Dendritic cell treated with granulocyte-macrophage colony-stimulating factor and Interleukin-4, amounts not matched to agents 40 ng/mL and 50 ng/mL, for 4 days (primary cell): ENCODE data around the gene NKAPL.
A peak's percentile ranks its signal among the peaks of the same experiment; 100 is the strongest.

Source experiments
- H3K27ac Mint-ChIP-seq: one replicate; pipeline ENCODE4 v1.8.0; 2022; ENCODE audit warnings: mild to moderate bottlenecking, mixed read lengths
- H3K27me3 Mint-ChIP-seq: one replicate; pipeline ENCODE4 v1.8.0; 2022; ENCODE audit warnings: mild to moderate bottlenecking, mixed read lengths
- H3K36me3 Mint-ChIP-seq: one replicate; pipeline ENCODE4 v1.8.0; 2022; ENCODE audit warnings: low read depth, mixed read lengths
- H3K4me1 Mint-ChIP-seq: one replicate; pipeline ENCODE4 v1.8.0; 2022; ENCODE audit warnings: low read depth, mixed read lengths
- H3K4me3 Mint-ChIP-seq: one replicate; pipeline ENCODE4 v1.8.0; 2022; ENCODE audit warnings: mild to moderate bottlenecking, moderate library complexity, mixed read lengths
- H3K9me3 Mint-ChIP-seq: one replicate; pipeline ENCODE4 v1.8.0; 2022; ENCODE audit warnings: mixed read lengths
- intact Hi-C: fragments of 100-400 bp; cut with micrococcal nuclease; formaldehyde crosslinking; loops from one replicate; pipeline ENCODE4 v1.15.0; 2022

The NKAPL gene

DNA sequence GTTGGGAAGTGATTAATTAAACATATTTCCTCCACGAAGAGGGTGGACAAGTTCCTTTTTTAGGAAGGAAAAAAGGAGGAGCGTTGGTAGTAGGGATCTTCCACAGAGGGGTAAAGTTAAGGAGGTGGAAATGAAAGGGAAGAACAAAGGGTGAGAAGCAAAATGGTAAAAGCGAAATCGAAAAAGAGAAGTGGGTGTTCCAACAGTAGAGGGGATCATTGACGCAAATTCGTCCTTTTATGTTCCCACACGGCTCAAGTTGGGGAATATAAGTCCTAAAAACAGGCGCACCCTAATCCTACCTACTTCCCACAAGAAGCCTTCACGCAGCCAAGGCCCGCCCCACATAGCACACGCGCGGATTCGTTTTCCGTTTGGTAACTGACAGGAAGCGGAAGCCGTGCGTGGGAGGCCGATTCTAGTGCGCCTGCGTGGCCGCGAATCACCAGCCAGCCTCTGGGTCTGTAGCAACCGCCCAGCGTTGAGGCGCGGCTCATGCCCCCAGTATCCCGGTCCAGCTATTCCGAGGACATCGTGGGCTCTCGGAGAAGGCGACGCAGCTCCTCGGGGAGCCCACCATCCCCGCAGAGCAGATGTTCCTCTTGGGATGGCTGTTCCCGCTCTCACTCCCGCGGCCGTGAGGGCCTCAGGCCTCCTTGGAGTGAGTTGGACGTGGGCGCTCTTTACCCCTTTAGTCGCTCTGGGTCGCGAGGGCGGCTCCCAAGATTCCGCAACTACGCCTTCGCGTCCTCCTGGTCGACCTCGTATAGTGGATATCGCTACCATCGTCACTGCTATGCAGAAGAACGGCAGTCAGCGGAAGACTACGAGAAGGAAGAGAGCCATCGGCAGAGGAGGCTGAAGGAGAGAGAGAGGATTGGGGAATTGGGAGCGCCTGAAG is at the start of gene NKAPL:
Gene NKAPL (plus strand): TSS at position 421 of the 901 bp plus-strand sequence. CDS start 75 bp downstream, at position 496.
- peak within 1 kb of the TSS; percentile 88 for H3K27ac Mint-ChIP-seq
- peak within 1 kb of the TSS; percentile 59 for H3K4me3 Mint-ChIP-seq
- peaks cover 30% of the 10 kb centered on the region for H3K9me3 Mint-ChIP-seq
- H3K4me1 Mint-ChIP-seq = peaks cover 6% of the 10 kb centered on the region
- peaks cover 13% of the 10 kb centered on the region for H3K36me3 Mint-ChIP-seq
- H3K27me3 Mint-ChIP-seq = peaks cover 11% of the 10 kb centered on the region
- intact Hi-C loops = no loop called here

DNA sequence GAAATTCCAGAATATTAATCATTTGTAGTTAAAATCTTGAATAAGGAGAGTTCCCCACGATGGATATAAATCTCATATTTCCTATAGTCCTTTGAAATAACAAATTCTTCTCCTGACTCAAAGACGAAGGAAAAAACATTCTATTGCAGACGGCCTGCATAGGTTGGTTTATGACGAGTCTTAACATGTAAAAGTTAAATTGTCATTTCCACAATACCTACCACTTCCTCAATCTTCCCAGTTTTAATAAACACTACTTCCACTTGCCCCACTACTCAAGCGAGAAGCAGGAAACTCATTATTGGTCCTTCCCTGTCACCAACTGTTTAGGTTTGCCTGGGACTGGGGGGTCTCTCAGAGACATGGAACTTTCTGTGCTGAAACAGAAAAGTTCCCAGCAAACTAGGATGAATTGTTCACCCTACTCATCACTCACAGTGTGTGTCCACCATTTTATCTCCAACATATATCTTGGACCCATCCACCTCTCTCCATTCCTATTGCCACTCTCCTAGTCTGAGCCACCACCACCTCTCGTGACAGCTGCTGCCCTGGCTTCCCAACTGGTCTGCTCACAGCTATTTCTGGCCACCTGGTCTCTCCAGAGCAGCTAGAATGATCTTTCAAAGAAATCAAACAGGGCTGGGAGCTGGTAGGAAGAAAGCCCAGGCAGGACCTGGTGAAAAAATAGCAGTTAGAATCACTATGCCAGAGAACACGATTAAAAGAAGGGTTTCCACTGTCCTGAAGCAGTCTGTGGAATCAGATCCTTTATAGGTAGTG is 49.2 kb upstream of the NKAPL start:
- Mint-ChIP-seq H3K27ac (no peak overlapping the region), H3K4me1 (peaks cover 36% of the 10 kb centered on the region), H3K4me3 (no peak overlapping the region), H3K27me3 (peaks cover 84% of the 10 kb centered on the region), H3K9me3 (no peaks in the 10 kb centered on the region), H3K36me3 (no peaks in the 10 kb centered on the region)
- intact Hi-C loops = no loop called here

DNA sequence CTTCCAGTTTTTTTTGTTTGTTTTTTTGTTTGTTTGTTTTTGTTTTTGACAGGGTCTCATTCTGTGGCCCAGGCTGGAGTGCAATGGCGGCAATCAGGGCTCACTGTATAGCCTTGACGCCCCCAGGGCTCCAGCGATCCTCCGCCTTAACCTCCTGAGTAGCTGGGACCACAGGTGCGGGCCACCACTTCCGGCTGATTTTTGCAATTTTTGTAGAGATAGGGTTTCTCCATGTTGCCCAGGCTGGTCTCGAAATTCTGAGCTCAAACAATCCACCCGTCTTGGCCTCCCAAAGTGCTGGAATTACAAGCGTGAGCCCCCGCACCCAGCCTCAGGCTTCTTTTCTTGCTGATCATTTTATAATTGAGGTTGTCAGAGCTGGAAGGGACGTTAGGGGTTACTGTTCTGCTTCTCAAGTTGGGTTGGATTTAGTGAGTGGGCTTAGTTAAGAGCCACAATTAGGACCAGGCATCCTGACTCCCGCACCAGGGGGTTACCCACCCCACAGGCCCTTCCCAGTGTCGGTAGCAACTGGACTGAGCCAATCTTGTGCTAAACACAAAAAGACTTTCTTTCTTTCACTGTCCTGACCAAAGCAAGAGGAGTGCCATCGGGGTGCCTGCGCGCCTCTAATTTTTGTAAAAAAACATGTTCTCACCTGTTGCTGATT is 47.1 kb upstream of the NKAPL start:
- intact Hi-C loops = no loop called here
- H3K4me1 Mint-ChIP-seq = peaks cover 43% of the 10 kb centered on the region
- H3K9me3 Mint-ChIP-seq = no peaks in the 10 kb centered on the region
- peaks cover 79% of the 10 kb centered on the region for H3K27me3 Mint-ChIP-seq
- H3K36me3 Mint-ChIP-seq = no peaks in the 10 kb centered on the region
- H3K27ac Mint-ChIP-seq = no peak overlapping the region
- peak overlapping the region; percentile 55 for H3K4me3 Mint-ChIP-seq

DNA sequence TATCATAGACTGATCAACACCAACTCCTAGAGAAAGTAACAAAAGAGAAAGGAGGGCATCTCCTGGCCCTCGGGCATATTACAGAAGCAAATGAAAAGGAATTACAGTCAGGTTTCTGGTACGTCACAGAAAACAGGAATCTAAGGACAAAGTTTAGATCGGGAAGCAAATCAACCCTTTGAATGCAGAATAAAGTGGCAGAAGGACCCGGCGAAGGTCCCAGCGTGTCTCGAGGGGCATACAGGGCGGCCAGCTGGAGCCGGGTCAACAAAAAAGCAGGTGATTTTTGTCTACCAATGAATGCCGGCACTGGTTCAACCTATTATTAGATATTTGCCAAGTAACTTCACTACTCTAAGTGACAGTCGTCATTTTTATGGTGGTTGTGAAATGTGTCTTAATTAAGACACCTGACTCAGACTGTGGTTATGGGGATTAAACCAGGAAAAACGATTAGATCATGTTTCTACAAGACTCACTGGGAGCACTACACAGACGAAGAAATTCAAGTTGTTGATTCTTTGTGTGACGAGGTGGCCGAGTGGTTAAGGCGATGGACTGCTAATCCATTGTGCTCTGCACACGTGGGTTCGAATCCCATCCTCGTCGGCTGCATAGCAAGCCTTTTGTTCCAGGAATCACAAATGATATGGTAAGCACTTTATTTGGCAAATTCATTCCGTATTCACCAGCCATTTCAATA is 46.4 kb upstream of the NKAPL start:
- Mint-ChIP-seq H3K9me3 (no peaks in the 10 kb centered on the region), H3K4me3 (peak overlapping the region; percentile 55), H3K27ac (no peak overlapping the region), H3K36me3 (no peaks in the 10 kb centered on the region), H3K27me3 (peaks cover 74% of the 10 kb centered on the region), H3K4me1 (peaks cover 42% of the 10 kb centered on the region)
- intact Hi-C loops = no loop called here

DNA sequence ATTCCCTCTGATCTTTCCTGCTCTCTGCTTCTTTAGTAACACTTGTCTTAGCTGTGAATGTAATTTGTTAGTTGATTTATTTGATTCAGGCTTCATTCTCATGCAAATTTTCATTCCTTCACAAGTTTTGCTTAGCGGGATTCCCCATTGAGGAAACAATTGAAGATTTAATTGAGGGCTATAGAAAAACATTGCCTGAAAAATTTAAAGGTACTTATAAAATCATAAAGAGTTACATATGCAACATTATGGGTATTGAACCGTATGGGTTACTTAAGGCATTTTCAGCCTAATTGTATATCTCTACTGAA is 45.9 kb upstream of the NKAPL start:
- Mint-ChIP-seq H3K9me3 (no peaks in the 10 kb centered on the region), H3K27me3 (peaks cover 69% of the 10 kb centered on the region), H3K4me3 (no peak overlapping the region), H3K36me3 (no peaks in the 10 kb centered on the region), H3K4me1 (peaks cover 42% of the 10 kb centered on the region), H3K27ac (no peak overlapping the region)
- intact Hi-C loops = no loop called here

DNA sequence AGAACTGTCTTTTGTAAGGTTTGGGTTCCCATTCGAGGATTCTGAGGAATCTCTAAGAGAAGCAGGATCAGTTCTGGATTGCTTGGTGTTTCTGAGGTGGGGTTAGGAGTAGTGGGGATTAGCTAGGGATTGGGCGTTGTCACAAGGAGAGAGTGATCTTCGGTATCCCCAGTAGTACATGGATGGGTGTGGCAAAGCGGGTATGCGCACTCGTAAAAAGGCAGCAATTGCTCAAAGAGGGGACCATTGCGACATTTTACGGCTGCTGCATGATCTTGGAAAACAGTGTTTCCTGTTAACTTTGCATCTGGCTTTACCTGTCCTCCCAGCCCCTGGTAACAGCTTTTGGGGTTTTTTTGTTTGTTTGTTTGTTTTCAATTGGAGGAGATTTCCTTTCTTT is 43.7 kb upstream of the NKAPL start:
- Mint-ChIP-seq H3K4me1 (peaks cover 37% of the 10 kb centered on the region), H3K9me3 (no peaks in the 10 kb centered on the region), H3K4me3 (peak overlapping the region; percentile 11), H3K27me3 (peaks cover 60% of the 10 kb centered on the region), H3K36me3 (no peaks in the 10 kb centered on the region), H3K27ac (no peak overlapping the region)
- intact Hi-C loops = loop anchor here (5.0 kb wide), 2 partner anchors 37 to 78 kb away; partner anchors contain the start of gene ZKSCAN4

DNA sequence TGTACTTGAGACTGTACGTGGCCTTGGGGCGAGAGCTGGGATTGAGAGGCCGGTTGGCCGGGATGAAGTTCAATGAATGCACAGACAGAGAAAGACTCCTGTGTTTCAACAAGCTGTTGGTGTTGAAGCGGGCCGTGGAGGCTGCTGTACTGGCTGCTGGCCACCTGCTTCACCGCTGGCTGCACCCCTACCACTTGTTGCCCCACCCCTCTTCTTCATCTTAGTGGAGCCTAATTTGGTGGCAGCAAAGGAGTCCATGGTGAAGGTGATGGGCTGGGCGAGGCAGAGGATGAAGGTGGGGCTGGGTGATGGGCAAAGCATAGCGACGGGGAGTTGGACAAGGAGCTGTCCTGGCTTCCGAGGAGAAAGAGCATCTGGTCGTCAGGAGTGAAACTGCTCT is 41.2 kb upstream of the NKAPL start:
- H3K4me3 Mint-ChIP-seq = peak overlapping the region; percentile 82
- peak overlapping the region; percentile 90 for H3K27ac Mint-ChIP-seq
- peaks cover 23% of the 10 kb centered on the region for H3K4me1 Mint-ChIP-seq
- peaks cover 59% of the 10 kb centered on the region for H3K27me3 Mint-ChIP-seq
- H3K9me3 Mint-ChIP-seq = no peaks in the 10 kb centered on the region
- H3K36me3 Mint-ChIP-seq = no peaks in the 10 kb centered on the region
- intact Hi-C loops = loop anchor here (5.0 kb wide), 2 partner anchors 34 to 81 kb away; partner anchors contain the start of gene ZKSCAN4

DNA sequence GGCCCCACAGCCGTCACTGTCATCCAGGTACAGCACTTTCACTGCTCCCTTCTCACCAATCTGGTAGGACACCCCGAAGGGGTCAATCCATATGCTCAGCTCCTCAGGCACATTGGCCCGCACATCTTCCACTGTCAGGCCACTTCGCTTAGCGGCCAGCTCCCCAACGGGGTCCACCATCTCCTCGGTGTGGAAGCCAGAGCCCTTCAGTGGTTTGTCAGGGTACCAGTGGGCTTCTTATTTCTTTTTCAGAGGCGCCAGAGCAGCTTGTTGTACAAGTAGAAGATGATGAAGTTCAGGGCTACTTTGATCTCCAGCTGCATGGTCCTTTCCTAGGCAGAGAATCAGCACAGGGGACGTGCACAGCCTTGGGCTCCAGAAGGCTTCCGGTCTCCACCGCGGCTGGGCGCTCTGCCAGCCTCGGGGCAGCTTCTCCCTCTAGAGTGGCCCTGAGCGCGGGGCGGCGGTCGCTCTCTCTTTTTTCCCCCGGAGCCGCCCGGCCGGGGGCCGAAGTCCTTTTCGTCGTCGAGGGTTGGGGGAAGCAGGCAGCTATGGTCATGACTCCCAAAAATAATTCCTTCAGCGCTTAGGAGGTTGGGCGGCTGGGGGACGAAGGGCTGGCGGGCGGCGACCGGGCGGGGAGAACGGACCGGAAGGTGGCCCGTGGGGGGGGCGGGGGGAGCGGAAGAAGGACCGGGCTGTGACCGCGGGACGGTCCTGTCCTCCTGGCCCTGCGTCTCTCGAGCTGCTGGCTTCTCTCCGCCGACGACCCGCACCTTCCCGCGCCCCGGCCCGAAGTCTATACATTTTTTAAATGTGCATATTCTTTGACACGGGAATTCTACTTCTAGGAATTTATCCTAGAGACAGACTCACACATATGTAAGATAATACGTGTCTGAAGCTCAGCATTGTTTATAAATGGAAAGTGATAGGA is 40.5 kb upstream of the NKAPL start:
- peaks cover 19% of the 10 kb centered on the region for H3K4me1 Mint-ChIP-seq
- peaks cover 59% of the 10 kb centered on the region for H3K27me3 Mint-ChIP-seq
- no peaks in the 10 kb centered on the region for H3K9me3 Mint-ChIP-seq
- peak overlapping the region; percentile 90 for H3K27ac Mint-ChIP-seq
- H3K4me3 Mint-ChIP-seq = peak overlapping the region; percentile 82
- no peaks in the 10 kb centered on the region for H3K36me3 Mint-ChIP-seq
- intact Hi-C loops = loop anchor here (5.0 kb wide), 2 partner anchors 34 to 81 kb away; partner anchors contain the start of gene ZKSCAN4

DNA sequence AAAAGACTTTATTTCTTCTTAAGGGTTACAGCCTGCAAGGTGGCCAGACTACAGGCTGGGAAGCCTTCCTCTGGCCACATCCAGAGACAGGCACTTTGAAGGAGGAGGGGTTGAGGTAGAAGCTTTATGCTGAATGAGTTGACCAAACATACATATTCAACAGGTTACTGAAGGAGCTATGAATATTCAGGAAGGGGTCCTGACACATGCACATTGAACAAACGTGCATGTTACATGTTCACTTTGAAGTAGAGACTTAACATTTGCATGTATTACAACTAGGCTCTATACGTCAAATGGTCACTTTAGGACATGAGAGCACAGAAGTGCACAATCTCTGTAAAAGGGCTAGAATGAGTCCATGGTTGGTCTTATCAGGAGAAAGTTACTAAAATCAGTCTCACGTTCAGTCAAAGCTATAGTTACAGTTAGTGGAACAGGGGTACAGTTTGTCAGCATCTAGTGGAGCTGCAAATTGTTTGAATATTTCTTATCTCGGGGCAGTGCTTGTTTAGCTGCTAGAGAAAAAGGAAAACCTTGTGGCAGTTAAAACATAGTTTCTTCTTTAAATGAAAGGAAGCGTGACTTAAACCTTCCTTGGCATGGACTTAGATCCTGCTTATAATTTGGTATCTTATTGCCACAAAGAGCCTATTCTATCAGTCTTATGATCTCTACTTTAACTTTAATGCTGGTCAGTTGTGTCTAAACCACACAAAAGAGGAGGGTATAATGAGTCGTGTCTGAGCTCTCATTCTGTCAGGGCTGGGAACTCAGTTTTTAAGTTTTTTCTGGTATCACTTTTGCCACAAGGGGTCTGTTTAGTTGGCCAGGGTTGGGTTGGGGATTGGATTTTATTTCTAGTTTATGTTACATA is 38.6 kb upstream of the NKAPL start:
- Mint-ChIP-seq H3K36me3 (peaks cover 6% of the 10 kb centered on the region), H3K27ac (no peak overlapping the region), H3K4me3 (no peak overlapping the region), H3K27me3 (peaks cover 47% of the 10 kb centered on the region), H3K4me1 (peaks cover 23% of the 10 kb centered on the region), H3K9me3 (no peaks in the 10 kb centered on the region)
- intact Hi-C loops = no loop called here

DNA sequence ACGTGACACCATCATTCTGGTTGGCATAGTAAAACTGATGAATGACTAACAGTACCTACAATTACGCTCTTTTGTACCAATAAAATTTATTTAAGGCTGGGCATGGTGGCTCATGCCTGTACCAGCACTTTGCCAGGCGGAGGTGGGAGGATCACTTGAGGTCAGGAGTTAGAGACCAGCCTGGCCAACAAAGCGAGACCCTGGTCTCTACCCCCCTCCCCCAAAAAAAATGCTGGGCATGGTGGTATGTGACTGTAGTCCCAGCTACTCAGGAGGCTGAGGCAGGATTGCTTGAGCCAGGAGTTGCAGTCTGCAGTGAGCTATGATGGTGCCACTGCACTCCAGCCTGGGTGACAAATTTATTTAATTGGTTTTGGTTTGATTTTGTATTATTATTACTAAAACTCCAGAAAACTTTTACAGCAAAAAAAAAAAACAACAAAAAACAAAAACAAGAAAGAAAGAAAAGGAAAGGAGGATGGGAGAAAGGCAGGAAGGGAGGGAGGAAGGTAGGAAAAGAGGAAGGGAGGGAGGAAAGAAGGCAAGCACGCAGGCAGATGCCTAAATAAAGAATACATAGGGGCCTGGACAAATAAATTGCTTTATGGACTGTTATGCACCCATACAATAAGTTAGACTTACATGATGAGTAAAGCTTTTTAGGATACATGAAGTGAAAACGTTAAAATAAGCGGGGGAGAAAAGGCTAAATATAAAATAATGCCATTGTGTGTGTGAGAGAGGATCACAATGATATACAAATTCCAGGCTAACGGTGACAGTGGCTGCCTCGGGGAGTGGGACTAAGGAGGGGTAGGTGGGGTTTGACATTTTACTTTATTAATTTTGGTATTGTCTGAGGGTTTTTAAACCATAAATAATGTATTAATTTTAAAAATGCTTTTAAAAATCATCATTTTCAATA is 34.7 kb upstream of the NKAPL start:
- Mint-ChIP-seq H3K27me3 (peaks cover 36% of the 10 kb centered on the region), H3K9me3 (no peaks in the 10 kb centered on the region)
- intact Hi-C loops = no loop called here

More for the DNA sequence above, 34.7 kb upstream of the NKAPL start:
- peak overlapping the region; percentile 93 for H3K4me3 Mint-ChIP-seq
- H3K4me1 Mint-ChIP-seq = peaks cover 30% of the 10 kb centered on the region
- peak overlapping the region; percentile 92 for H3K27ac Mint-ChIP-seq
- peaks cover 36% of the 10 kb centered on the region for H3K36me3 Mint-ChIP-seq
